Activated CD4-positive, alpha-beta T cell treated with anti-CD3 and anti-CD28 coated beads for 24 hours (primary cell): ENCODE data around the gene ACOXL.

Source experiments
- DNase-seq, 2 donors: peaks; one replicate each; pipeline ENCODE4 v3.0.0-alpha.2; 2020; ENCODE audit warnings: low read depth in 2 of 2

Gene ACOXL

DNA sequence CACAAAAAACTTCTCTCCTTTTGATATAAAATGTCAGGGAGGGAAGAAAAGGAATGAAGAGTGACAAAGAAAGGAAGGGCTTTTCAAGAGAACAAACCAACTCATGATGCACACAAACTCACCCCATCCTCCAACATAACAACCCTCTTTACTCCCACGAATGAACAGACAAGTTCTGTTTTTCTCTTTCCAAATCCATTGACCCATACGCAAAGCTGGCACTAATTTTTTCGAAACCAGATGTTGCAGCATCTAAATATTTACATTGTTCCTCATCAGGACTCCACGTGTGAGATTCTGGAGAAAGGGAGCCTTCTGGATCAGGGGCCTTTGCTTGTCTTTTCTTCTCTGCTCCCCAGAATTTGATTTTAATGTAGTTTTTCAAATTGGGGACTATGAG is 245.0 kb downstream of the ACOXL start:
- DNase-seq: no peak

DNA sequence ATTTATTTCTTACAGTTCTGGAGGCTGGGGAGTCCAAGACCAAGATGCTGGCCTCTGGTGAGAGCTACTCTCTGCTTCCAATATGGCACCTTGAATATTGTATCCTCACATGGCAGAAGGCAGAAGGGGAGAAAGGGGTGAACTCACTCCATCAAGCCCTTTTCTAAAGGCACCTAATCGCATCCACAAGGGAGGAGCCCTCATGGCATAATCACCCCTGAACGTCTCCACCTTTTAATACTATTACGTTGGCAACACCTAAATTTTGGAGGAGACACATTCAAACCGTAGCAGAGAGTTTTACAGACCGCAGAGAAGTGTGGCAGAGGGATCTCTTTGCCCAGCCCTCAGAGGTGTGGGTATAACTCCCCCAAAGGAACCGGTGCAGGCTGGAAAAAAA is 245.8 kb downstream of the ACOXL start:
- DNase-seq: no peak

DNA sequence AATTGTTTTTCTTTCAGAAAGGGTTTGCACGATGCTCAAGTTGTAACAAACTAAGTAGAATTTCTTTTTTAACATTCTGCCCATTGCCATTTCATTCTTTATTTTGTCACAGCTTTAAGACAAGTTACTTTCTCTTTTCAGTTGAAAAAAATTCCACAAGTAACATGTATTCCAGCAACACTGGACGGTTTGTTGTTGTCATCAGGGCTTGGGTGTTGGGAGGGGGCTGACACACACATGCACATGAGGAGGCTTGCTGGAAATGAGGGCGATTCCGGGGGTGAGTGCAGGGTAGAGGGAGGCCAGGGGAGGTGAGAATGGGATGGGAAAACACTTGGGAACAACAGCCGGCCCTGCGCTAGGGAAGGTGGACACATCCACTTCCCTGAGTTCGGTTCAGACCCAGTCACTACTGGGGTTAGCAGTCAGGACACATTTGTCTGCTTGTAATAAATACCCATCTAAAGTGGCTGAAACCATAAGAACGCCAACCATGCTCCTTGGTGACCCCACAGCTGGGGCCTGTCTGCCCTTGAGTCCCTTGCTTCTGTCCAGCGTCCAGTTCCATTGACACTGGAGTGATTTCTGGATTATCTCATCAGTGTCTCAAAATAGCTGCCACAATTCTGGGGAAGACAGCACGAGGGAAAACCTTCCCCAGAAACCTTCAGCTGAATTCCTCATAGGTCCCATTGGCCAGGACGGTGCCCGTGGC is 246.5 kb downstream of the ACOXL start:
- DNase-seq: no peak

DNA sequence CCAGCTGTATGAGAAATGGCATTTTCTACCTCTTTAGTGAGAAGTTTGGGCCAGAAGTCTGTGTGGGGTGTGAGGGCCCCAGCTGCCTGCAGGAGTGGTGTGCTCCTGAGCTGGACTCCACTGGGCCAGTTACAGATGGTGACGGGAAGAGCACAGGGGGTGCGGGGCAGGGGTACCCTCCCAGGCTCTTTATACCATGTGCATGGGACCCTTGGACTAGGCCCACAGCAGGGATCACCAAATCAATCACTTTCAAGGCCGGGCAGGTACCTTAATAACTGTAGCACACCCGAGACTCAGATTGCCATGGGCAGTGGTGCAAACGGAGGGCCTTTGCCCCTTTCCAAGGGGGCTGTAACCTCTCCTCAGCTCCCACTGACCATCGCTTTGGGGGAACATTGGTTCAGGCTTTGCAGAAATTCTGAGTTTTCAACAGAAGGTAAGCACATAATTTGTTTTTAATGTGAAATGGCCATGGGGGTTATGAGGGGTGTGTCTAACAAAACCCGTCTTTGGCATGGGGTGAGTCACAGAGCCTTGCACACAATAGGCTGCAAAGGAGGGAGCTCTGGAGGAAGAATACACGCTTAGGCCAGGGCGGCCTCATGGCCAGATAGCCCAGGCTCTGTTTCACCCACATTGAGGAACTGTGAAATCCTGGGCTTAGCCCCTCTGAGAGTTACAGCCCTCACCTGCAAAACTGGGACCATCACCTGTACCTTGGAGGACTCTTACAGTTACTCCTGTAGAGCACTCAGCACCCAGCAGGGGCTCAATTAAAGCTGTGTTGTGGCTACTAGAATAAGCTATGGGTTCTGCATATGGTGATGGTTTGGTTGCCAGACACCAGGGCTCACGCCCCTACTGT is 247.3 kb downstream of the ACOXL start:
- DNase-seq: no peak

DNA sequence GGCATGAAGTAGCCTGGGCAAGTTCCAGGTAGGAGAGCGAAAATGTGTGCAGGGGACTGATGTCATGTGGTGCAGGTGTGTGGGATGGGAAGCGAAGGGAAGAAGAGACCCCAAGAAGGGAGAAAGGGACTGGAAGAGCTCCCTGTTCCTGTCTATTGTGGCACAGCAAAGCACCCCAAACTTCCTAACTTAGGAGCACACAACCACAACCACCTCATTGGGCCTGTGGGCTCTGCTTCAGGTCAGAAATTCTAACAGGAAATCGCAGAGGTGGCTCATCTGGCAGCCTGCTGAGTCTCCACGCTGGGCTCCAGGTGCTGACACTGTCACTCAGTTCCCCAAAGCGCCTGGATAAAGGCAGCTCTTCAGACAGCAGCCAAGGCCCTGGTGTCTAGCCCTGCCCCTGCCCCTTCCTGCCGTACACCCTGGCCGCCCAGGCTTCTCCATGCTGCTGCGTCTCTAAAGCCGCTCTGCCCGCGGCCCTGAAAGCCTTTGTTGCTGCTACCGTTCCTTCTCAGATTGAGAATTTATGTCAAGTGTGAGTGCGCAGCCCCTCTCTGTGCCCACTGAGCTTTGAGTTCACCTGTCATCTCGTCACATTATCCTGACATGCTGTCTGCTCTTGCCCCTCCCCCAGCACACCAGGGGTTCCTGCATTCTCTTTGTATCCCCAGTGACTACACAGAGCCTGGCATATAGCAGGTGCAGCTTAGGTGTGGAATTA is 248.1 kb downstream of the ACOXL start:
- no peak for DNase-seq

DNA sequence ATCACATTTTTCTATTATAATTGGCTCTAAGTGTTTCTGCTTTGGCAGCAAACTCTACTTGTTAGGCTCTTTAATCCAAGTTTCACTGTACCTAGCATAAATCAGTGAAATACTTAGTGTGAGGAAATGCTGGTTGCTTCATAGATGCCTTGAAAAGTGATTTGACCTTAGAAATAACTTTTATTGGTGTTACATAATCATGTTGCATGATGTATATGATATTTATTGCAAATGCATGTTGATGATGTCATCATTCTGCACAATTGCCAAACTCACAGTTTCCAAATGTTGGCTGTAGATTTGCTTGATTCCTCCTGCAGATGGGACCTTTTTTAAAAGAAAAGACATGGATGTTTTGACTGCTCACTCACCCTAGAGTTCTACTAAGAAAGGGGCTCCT is 250.8 kb downstream of the ACOXL start:
- no peak for DNase-seq

DNA sequence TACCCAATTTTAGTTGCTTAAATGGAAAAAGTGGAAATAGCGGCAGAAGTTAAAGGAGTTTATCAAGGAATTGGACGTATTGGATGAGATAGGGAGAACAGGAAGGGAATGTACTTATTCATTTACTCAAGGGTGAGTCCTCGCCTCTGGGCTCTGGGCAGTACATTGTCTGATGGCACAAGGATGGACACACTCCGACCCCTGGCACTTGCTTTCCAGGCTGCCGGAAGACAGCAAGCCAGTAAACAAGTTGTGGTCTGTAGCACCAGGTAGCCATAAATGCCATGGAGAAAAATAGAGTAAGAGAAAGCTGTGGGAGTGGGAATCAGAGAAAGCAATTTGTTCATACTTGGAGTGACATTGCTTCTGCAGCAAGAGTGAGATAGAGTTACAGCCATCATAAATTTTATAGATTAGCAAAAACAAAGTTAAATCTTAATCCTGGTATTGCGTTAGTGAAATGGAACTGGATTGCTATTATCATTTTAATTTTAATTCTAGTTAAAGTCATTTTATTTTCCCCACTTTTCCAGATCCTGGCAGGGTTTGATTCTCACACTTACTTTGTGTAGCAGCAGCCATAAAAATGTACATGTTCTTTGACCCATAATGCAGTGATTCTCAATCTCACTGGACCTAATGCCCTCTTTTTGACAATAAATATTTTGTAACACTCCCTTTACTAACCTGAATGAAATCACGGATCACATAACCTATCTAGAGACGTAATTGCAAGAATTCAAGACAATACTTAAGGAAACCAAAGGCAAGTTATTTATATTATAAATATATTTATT is 252.5 kb downstream of the ACOXL start:
- DNase-seq: no peak

DNA sequence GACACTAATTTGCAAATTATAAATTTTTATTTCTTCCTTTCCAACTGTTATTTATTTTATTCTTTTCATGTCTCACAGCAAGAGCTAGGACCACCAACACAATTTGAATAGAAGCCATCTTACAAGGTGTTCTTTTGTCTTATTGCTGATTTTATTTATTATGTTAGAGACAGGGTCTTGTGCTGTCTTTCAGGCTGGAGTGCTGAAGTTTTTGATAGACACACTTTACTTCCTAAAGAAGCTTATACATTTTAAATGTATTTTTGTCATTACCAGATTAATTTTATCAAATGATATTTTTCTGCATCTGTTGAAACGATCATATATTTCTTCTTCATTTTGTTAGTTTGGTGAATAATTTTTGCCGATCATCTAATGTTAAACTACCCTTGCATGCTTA is 258.1 kb downstream of the ACOXL start:
- DNase-seq: no peak

DNA sequence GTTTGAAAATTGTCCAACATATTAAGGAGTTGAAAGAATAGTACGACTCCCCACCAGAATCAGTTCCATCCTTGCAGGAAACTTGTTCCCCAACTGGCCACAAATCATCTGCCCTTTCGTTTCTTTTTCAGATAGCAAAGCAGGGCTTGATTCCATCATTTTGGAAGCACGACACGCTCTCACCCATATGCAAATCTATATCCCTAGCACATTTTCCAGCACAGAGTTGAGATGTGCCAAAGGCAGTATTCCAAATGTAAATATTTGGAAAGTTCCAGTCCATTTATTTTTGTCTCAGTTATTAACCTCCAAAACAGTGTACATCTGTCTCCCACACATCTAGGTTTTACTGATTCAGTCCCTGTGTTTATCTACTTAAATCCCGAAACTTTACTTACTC is 259.5 kb downstream of the ACOXL start:
- no peak for DNase-seq

DNA sequence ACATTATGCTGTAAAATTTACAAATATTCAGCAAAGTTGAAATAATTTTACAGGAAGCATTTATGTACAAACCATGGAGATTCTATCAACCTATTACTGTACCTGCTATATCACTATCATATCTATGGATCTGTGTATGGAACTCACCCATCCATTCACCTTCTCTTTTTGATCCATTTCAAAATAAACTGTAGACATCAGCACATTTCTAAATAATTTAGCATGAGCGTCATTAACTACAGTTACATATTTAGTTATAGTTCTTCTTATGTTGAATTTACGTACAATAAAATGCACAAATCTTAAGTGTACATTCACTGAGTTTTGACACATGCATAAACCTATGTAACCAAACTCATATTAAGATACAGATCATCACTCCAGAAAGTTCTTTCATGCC is 260.5 kb downstream of the ACOXL start:
- DNase-seq: no peak

DNA sequence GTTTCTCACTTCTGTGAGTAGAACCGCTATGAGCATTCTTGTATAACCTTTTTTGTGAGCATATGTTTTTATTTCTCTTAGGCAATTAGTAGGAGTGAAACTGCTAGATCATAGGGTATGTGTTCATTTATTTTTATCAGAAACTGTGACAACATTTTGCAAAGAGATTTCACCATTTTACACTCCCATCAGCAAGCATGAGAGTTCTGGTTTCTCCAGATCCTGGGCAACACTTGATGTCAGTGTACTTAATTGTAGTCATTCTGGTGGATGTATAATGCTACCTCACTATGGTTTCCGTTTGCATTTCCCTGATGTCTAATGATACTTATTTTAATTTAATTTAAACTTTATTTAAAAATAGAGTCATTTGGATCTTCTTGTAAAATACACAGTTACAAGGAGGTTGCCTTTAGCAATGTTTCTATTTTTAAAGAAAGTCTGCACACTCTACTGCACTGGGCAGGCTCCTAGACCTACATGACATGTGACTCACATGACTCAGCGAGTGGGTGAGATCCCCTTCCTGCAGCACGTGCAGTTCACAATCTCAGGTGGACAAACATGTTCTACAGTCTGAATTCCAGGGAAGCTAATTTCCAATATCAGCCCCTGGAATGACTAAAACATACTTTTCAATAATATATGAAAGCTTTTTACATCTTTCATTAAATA is 261.3 kb downstream of the ACOXL start:
- no peak for DNase-seq

DNA sequence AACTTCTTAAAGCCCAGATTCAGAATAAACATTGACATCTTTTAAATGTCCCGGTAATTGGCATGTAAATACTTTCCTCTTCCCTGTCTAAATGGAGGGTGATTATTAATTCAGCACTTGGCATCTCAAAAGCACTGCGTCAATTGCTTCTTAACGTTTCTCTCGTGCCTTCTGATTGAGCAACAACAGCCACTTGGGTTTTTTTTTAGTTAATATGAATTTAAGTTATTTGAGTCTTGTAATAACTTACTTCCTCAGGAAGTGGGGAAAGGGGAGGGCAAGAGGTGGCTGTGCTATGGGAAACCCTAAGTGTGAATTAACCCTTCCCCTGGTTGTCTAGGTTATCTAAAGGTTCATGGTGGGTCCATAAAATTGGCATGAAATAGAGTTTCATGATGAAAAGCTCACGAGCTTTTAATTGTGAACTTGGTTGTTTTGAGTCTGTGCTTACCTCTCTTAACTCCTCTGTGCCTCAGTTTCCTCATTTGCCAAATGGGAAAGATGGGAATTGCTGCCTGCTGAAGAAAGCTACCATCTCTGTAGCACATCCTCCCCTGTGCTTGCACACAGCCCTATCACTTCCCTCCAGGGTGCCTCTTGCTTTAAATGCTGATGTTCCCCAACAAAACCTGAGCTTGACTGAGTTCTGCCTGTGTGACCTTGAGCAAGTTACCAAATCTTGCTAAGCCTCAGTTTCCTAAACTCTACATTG is 262.0 kb downstream of the ACOXL start:
- DNase-seq: no peak

DNA sequence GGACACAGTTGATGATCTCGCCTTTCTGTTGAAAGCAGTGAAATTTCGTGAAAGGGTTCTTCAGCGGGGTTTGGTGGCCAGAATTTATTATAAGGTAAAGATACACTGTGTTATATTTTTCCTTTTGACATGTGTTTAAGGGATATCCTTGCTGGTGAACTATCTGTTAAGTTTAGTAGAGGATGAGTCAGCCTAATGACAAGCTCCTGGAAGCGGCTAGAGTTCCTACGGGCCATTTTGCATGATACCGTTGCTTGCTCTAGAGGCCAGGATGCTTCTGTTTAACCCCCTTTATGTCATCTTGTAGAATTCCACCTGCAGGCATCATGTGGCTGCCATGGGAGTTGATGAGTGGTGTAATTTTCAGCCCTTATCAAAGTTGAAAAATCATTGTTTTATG is 263.5 kb downstream of the ACOXL start:
- no peak for DNase-seq

DNA sequence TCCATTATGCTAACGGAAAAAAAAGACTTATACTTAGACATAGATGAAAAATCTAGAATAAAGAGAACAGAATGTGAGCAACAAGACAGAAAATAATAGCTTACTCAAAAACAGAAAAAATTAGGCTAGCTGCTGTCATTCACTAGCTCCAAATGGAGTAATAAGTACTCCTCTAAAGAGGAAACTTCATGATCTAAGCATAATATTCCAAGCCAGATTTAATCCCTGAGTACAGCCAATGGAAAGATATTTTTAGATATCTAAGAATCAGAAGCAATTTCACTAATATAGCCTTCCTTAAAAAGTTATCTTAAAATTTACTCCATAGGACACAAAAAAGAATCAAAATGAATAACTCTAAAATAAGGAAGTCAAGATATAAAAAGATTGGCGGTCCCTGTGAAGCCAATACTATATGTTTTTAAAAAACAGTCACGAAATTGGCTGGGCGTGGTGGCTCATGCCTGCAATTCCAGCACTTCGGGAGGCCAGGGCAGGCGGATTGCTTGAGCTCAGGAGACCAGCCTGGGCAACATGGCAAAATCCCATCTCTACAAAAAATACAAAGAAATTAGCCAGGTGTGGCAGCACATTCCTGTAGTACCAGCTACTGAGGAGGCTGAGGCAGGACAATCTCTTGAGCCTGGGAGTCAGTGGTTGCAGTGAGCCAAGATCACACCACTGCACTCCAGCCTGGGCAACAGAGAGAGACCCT is 265.1 kb downstream of the ACOXL start:
- DNase-seq: no peak

DNA sequence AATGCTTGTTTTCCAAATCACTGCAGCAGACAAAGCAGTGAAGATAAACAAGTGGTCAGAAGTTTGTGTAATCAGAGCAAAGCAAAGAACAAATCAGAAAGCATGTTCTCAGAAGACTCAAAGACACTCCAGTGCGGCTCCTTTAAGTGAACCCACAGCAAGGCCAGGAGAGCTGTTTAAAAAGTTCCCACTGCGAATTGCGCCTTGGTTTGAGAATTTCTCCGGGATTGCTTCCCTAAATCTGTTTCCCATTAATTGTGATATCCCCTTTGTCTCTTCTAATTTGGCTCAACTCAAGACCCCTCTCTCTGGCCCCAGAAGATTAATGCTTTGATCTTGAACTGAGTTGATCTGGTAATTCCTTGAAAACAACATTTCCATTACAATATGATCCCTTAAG is 265.9 kb downstream of the ACOXL start:
- no peak for DNase-seq

DNA sequence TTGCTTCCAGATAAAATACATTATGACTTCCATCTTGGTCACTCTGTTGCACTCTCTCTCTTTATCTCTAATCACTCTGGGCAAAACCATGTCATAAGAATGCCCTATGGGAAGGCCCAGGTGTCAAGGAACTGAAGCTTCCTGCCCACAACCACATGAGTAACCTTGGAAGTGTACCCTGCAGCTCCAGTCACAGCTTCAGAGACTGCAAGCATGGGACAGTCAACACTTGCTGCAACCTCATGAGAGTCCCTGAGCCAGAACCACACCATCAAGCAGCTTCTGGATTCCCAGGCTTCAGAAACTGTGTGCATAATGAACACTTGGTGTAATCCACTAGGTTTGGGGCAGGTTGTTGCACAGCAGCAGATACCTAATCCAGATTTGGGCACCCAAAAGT is 267.3 kb downstream of the ACOXL start:
- DNase-seq: no peak

DNA sequence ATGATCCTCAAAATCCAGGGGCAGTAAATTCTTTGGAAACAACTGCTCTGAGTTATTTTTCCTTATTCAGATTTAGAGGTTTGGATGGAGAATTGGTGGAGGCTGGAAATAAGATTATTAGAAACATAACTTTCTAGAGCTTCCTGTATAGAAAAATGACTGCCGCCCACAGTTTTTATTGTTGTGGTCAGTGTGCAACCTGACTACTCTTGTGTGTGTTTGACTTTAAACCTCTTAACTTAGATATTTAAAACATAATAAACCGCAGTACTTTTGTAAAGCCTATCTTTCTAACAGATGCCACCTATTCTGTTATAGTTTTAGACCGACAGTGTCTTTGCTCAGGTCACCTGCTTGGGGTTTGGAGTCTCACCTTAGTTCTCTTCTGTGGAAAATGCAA is 272.9 kb downstream of the ACOXL start:
- DNase-seq: no peak

DNA sequence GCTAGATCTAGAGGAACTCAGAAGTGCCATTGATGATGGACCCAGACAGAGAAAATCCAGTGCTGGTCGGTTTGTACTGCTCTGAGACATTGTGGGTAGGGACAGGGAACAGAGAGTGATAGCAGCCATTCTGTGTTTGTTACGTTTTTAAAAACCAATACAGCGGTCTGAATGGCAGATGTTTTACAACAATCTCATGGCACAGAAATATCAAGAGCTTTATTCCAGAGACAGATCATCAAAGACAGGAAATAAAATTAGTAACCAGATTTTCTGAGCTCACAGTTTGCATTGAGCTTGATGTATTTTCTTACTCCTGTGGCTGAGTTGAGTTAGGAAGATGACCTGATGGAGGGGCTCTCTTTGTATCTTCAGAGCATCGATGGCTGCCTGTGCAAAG is 273.4 kb downstream of the ACOXL start:
- DNase-seq: no peak

DNA sequence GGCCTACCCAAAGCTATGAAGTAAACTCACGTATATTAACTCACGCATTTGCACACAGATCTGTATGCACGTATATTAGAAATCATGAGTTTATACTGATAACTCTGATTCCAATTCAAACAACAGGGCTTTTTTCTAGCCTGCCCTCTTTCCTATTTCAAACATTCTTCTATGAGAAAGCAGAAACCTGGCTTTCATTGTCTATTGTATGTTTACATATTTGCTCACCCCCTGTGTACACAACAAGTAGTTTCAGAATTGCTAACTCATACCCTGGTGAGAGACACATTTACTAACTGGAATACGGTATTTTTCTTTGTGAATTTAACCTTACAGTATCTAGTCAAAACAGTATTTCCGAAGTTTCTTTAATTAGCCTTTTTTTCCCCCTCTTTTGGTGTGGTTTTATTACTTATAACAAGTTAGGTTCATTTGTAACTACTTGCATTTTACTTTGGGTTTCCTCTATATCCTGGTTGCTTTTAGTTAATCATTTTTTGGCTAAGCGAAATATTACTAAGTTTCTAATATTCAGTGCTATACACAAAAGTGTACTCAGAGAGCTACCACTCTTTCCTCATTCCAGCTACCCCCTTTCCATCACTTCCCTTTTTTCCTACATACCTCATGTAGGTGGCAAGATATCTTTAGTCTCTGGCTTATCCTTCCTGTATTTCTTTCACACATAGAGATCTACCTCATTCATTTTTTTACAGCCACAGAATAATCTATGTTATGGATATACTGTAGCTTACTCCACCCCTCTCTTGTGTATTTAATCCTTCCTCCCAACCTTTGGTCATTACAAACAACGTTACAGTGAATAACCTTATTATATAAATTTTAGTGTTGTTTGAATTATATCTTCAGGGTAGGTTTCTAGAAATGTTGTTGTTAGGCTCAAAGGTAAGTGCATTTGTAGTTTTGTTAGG is 275.6 kb downstream of the ACOXL start:
- DNase-seq: no peak
